Gastroesophageal sphincter (tissue), 3 donors: ENCODE measurements around the gene GPLD1.

ENCODE experiments used
- CTCF ChIP-seq, 4 experiments: fragments of 200-600 bp in 2 of 4; fragments of 450-650 bp in 2 of 4; sonication (generic) in 1 of 4; IDR thresholded peaks; one replicate each; pipeline ENCODE4 v1.5.1; 2017 to 2019; ENCODE audit warnings: antibody characterized with exemption in 4 of 4, mild to moderate bottlenecking in 2 of 4, moderate library complexity in 2 of 4
- EP300 ChIP-seq: sonication (generic); formaldehyde crosslinking; IDR thresholded peaks from one replicate; pipeline ENCODE4 v1.6.1; 2017; ENCODE audit warnings: antibody characterized with exemption, mild to moderate bottlenecking
- POLR2AphosphoS5 ChIP-seq: sonication (generic); formaldehyde crosslinking; IDR thresholded peaks from one replicate; pipeline ENCODE4 v1.6.1; 2017; ENCODE audit warnings: antibody characterized with exemption

GRCh38 chr6:24464253-24465038 is 24.9 kb downstream of the GPLD1 start:
- TF ChIP-seq CTCF (IDR thresholded peaks at IDR 0.05) (no peak), EP300 (no peak), POLR2AphosphoS5 (no peak)
